NCI-H128 (cell line): ENCODE results near the gene SCN4B.

Source experiments
- DNase-seq: peaks from one replicate; lab custom pipeline; 2025; ENCODE audit not compliant: unreplicated experiment; lab: John Stamatoyannopoulos, UW

SCN4B gene

GRCh38 chr11:118105657-118106305, 46.8 kb downstream of the SCN4B start:
- DNase-seq, result no peak

GRCh38 chr11:118104491-118104890, 48.1 kb downstream of the SCN4B start:
- no peak for DNase-seq

DNA sequence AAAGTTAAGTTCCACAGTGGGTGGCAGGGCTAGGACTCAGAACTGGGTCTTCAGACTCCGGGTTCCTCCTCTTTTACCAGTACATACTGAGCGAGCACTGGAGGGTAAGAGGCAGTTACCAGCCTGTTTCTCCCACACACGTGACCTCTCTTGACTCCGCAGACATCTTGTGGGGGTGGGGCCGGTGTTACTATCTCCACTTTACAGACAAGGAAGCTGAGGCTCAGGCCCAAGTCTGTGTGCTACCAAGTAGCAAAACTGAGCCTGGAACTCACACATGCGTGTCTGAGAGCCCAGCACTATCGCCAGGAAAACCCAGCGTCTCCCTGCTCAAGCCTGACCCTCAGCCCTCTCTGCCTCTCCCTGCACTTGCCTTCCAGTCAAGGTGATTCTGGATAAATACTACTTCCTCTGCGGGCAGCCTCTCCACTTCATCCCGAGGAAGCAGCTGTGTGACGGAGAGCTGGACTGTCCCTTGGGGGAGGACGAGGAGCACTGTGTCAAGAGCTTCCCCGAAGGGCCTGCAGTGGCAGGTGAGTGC, 49.8 kb downstream of the SCN4B start:
- no peak for DNase-seq

DNA sequence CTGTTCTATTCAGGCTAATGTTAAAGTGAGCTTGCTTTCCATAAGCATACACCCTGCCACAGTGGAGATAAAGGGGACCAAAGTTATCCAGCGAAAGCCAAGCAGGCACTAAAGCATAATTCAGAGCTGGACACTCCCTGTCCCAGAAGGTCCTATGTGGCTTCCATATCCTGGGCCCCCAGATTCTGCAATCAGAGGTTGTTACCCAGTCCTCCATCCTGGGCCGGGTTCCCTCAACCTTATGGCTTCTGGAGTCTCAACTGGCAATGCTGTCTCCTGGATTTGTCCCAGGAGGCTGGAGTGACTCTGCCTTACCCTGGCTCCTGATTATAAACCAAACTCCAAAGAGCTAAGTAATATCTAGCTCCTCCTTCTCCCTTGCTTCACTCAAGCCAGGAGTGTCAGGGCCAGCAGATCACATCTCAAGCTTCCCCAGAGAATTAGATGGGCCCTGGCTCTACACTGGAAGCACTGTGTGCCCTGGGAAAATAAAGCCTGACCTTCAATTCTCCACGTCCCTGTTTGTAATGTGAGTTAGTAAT, 51.9 kb downstream of the SCN4B start:
- no peak for DNase-seq

DNA sequence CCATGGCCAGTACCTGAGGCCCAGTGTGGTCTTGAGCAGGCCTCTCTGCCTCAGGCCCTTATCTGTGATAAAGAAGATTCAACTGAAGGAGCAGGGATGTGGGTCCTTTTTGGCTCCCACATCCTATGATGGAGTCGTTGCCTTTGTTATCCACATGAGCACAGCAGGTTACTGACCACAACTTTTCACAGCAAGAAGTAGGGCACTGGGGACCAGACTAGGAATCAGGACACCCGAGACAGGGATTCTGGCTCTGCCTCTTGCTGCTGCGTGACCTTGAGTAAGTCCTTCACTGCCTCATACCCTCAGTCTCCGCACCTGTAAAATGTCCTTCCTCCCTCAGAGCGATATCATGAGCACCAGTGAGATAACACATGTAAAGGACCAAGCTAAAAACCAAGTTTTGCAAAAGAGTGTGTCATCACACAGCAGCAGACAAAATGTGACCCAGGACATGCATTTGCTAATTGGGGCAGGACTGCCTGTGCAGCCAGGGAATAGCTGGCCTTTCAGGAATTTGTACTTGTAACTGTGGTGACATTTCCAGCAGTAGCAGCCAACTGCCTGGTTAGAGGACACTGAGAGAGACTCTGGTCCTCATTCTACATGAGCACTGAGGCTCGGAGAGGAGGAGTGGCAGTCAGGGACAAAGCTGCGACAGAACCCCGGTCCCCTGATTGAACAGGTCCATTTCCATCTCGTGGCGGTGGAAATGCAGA, 52.6 kb downstream of the SCN4B start:
- DNase-seq, result no peak

GRCh38 chr11:118098996-118099837, 53.4 kb downstream of the SCN4B start:
- DNase-seq, result no peak

- DNase-seq, result no peak
These were observed 56.7 kb downstream of the SCN4B start for GRCh38 chr11:118095967-118096367.

GRCh38 chr11:118095493-118095892, 57.1 kb downstream of the SCN4B start:
- no peak for DNase-seq

DNA sequence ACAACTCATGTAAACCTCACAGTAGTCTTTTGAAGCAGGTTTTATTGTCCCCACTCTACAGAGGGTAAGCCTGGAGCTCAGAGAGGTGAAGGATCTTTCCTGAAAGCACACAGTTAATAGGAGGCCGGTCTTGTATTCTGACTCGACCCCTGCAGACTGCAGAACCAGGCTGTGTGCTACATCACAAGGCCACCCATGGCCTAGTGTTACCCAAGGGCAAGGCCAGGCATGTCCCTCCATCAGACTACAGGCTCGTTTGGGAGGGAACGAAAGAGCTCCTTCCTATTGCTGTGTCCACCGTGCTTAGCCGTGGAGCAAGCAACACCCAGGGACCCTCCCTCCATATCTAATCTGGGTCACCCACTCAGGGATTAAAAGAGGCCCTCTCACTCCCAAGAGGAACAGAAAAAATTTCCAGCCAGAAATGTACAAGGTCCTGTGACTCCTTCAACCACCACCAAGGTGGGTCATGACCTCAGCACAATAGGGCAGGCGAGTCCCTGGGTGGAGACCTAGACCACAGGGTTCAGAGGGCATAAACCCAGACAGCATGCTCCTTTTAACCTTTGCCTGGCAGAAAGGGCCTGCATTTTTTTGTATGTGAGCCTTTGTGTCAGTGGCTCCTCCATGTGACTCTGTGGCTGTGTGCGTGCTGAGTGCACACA, 59.6 kb downstream of the SCN4B start:
- no peak for DNase-seq

- DNase-seq, result no peak
These were observed 60.9 kb downstream of the SCN4B start for GRCh38 chr11:118091690-118092089.

DNA sequence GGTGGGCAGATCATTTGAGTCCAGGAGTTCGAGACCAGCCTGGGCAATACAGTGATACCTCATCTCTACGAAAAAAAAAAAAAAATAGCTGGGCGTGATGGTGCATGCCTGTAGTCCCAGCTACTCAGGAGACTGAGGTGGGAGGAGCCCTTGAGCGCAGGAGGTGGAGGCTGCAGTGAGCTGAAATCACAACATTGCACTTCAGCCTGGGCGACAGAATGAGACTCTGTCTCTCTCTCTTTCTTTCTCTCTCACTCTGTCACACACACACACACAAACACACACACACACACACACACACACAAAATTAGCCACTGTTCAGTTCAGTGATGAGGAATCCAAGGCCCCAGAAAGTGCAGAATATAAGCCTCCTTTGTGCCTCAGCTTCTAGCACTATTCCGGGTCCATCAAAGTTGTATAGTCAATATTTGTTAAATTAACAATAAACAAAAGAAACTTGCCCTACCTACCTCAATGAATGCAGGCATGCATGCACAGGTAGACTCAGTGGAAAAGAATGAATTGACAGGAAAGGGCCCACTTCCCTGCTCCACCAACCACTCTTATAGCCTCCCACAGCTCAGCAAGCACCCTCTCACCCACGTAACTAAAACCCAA, 62.0 kb downstream of the SCN4B start:
- no peak for DNase-seq

DNA sequence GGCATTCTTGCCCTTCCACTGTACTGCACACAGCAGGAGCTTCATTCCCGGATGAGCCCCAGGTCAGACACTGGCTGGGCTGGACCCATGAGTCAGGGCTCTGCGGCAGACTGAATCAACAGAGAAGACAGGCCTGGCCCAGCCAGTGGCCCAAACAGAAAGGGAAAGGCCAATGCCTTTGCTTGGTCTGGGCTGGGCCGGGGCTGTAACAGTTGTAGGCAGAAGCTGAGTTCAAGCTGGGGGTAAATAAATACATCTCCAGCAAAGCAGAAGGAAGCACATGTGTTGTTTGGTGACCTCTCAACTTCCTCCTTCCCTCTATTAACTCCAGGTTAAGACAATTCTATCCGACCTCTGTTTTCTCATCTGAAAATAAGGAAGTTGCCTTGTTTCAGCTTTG, 64.1 kb downstream of the SCN4B start:
- DNase-seq, result no peak

DNA sequence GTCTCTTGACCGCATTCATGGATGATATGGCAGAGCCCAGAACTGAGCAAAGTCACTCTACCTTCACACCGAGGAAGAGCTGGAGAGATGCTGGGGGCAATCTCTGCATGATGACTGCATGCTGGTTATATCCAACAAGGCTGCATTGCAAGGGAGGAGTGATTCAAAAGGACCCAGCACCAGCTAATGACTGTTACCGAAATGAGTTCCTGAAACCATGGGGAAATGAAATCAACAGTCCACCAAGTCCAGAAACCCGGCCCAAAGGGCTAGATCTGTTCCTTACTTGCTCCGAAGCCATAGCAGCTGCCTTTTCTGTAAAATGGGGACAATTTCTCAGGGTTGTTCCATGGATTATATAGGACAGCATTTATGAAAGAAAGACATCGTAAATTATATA, 64.7 kb downstream of the SCN4B start:
- DNase-seq, result no peak

- no peak for DNase-seq
These were observed 65.5 kb downstream of the SCN4B start, which contains the start of gene SMIM35 for GRCh38 chr11:118086913-118087768. Gene SMIM35 (minus strand): TSS chr11:118086963. CDS start chr11:118086757, 206 bp downstream.

DNA sequence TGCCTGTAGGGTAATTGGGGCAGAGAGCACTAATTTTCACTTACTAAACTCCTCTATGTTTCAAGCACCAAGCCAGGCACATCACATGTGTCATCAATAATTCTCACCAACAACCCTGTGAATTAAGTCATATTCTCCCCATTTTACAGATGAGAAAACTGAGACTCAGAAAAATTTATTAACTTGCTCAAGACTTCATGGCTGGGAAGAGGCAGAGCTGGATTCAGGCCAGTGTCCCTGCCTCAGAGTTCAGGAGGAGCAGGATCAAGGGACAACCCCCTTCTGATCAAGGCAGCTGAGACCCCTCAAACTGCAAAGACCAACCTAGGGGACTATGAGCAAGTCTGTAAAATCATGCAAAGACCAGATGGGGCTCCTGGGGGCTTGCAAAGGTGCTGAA, 68.0 kb downstream of the SCN4B start:
- DNase-seq, result no peak

DNA sequence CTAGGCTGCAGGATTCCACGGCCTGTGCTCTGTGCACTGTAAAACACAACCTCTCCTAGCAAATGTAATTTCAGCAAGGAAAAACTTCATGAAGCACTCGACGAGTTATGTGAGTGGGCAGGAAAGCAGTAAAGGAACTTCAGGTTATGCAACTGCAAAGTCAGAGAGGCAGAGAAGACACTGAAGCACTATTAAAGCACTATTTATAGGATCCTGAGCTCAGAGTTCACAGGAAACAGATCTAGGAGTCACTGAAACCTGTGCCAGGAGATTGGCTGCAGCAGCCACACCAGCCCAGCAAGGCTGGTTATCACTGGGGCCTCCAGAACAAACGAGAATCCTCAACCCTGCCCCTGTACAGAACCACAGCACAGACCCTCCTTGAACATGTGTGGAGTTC, 68.4 kb downstream of the SCN4B start:
- DNase-seq, result no peak
